ENCODE data around the gene SIK3.
"Not testable (repeated sequence)": the region's sequence is repeated elsewhere in the genome, so short reads cannot be mapped to it uniquely, and the experiment has no call there.

SIK3 gene

DNA sequence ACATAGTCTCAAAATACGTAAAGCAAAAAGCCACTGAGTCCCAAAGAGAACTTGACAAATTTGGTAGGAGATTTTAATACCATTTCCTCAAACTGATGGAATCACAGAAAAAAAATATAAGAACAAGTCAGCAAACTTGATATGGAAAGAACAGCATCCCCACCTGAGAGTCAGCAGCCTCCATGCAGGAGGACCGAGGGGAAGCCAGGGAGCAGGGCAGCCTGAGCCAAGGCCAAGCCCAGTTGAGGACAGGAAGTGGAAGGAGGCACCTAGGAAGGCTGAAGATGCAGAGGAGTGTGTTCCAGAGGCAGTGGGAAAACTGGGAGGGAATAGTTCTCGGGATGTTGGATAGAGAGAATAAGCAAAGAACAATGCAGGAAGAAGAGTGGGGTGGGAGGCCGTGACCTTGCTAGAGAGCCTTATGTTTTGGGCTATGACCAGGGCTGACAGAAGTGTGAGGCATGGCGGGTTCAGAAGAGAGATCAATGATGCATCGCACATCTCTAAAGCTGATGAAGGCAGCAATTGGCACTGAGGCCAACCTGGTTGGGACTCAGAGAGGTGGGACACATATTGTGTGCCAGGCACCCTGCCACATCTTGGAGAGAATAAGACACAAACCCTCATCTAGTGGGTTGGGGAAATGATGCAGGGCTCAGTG lies 290.5 kb downstream of the SIK3 start:
- TF ChIP-seq POLR2AphosphoS5 (IDR thresholded peaks at IDR 0.05; ENCODE audit: low read depth) (no peak), GABPA (IDR thresholded peaks at IDR 0.05; ENCODE audit: low read depth) (no peak), SPI1 (IDR thresholded peaks at IDR 0.05; ENCODE audit: borderline replicate concordance, low read depth) (no peak)
- TF ChIP-seq, protein P1, sequence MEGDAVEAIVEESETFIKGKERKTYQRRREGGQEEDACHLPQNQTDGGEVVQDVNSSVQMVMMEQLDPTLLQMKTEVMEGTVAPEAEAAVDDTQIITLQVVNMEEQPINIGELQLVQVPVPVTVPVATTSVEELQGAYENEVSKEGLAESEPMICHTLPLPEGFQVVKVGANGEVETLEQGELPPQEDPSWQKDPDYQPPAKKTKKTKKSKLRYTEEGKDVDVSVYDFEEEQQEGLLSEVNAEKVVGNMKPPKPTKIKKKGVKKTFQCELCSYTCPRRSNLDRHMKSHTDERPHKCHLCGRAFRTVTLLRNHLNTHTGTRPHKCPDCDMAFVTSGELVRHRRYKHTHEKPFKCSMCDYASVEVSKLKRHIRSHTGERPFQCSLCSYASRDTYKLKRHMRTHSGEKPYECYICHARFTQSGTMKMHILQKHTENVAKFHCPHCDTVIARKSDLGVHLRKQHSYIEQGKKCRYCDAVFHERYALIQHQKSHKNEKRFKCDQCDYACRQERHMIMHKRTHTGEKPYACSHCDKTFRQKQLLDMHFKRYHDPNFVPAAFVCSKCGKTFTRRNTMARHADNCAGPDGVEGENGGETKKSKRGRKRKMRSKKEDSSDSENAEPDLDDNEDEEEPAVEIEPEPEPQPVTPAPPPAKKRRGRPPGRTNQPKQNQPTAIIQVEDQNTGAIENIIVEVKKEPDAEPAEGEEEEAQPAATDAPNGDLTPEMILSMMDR (IDR thresholded peaks at IDR 0.05; ENCODE audit: insufficient read depth, low read length) = no peak
- TF ChIP-seq, protein P2, sequence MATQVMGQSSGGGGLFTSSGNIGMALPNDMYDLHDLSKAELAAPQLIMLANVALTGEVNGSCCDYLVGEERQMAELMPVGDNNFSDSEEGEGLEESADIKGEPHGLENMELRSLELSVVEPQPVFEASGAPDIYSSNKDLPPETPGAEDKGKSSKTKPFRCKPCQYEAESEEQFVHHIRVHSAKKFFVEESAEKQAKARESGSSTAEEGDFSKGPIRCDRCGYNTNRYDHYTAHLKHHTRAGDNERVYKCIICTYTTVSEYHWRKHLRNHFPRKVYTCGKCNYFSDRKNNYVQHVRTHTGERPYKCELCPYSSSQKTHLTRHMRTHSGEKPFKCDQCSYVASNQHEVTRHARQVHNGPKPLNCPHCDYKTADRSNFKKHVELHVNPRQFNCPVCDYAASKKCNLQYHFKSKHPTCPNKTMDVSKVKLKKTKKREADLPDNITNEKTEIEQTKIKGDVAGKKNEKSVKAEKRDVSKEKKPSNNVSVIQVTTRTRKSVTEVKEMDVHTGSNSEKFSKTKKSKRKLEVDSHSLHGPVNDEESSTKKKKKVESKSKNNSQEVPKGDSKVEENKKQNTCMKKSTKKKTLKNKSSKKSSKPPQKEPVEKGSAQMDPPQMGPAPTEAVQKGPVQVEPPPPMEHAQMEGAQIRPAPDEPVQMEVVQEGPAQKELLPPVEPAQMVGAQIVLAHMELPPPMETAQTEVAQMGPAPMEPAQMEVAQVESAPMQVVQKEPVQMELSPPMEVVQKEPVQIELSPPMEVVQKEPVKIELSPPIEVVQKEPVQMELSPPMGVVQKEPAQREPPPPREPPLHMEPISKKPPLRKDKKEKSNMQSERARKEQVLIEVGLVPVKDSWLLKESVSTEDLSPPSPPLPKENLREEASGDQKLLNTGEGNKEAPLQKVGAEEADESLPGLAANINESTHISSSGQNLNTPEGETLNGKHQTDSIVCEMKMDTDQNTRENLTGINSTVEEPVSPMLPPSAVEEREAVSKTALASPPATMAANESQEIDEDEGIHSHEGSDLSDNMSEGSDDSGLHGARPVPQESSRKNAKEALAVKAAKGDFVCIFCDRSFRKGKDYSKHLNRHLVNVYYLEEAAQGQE (IDR thresholded peaks at IDR 0.05; ENCODE audit: insufficient replicate concordance, low read depth) = no peak
- no peak for DNase-seq (ENCODE audit: low read depth in 1 of 2, low spot score in 1 of 2)
- Histone ChIP-seq H3K27me3 (ENCODE audit: insufficient read depth, poor library complexity, severe bottlenecking) (no peaks in the 10 kb centered on the region), H3K27ac (replicated peaks) (no peak overlapping the region), H3K4me3 (replicated peaks; ENCODE audit: insufficient read depth, low read length) (no peak overlapping the region)

DNA sequence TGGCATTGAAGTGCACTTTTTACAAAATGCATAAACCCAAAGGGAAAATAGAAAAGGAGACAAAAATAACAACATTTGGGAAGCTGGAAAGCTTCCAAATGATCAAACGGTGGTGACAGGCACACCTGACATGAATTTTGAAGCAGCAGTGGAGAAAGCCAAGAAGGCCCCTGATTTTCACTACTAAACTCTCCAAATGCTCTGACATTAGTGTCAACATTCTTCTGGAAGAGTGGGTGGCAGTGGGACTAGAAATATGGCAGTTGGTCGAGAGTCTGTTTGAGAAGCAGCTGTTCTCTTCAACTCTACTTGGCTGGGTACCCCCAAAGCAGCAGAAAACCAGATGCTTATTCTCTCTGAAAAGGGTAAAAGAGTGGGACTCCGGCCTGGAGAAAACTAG lies 294.2 kb downstream of the SIK3 start:
- no peak overlapping the region for H3K4me3 ChIP-seq (replicated peaks; ENCODE audit: insufficient read depth, low read length)
- H3K27me3 ChIP-seq (ENCODE audit: insufficient read depth, poor library complexity, severe bottlenecking) = no peaks in the 10 kb centered on the region
- H3K27ac ChIP-seq (replicated peaks) = no peak overlapping the region
- DNase-seq (ENCODE audit: low read depth in 1 of 2, low spot score in 1 of 2) = no peak
- TF ChIP-seq POLR2AphosphoS5 (IDR thresholded peaks at IDR 0.05; ENCODE audit: low read depth) (no peak), GABPA (IDR thresholded peaks at IDR 0.05; ENCODE audit: low read depth) (no peak), SPI1 (IDR thresholded peaks at IDR 0.05; ENCODE audit: borderline replicate concordance, low read depth) (no peak)
- TF ChIP-seq, protein P1 (IDR thresholded peaks at IDR 0.05; ENCODE audit: insufficient read depth, low read length) = no peak
- TF ChIP-seq, protein P2 (IDR thresholded peaks at IDR 0.05; ENCODE audit: insufficient replicate concordance, low read depth) = no peak

DNA sequence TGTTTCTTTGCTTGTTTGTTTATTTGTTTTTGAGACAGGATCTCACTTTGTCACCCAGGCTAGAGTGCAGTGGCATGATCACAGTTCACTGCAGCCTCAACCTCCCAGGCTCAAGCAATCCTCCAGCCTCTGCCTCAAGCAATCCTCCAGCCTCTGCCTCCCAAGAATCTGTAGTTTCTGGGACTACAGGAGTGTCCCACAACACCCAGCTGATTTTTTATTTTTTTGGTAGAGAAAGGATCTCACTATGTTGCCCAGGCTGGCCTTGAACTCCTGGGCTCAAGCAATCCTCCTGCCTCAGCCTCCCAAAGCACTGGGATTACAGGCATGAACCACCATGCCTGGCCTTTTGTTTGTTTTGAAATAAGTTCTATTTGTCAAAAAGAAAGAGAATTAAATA lies 296.6 kb downstream of the SIK3 start:
- H3K27ac ChIP-seq (replicated peaks); H3K27me3 ChIP-seq (ENCODE audit: insufficient read depth, poor library complexity, severe bottlenecking); H3K4me3 ChIP-seq (replicated peaks; ENCODE audit: insufficient read depth, low read length); DNase-seq (ENCODE audit: low read depth in 1 of 2, low spot score in 1 of 2): not testable (repeated sequence)

DNA sequence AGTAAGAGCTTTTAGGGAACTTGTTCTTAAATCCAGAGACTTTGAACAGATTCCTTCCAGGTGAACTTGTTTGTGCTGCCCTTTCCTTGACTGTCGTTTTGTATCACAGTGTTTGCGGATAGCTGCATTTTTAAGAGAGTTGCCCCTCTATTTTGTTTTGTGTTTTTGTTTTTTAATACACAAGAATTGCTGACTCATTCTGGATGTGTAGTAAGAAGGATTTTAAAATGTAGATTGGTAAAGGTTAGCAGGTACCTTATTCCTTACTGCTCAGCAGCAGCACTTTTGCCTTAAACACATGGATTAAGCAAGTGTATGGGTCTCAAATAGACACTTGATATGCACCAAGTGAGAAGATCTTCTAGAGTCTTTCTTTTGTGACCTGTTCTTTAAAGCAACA lies 297.6 kb downstream of the SIK3 start:
- no peaks in the 10 kb centered on the region for H3K27me3 ChIP-seq (ENCODE audit: insufficient read depth, poor library complexity, severe bottlenecking)
- no peak overlapping the region for H3K27ac ChIP-seq (replicated peaks)
- H3K4me3 ChIP-seq (replicated peaks; ENCODE audit: insufficient read depth, low read length) = no peak overlapping the region
- no peak for DNase-seq (ENCODE audit: low read depth in 1 of 2, low spot score in 1 of 2)
- TF ChIP-seq, protein P2 (IDR thresholded peaks at IDR 0.05; ENCODE audit: insufficient replicate concordance, low read depth) = no peak
- no peak for TF ChIP-seq SPI1 (IDR thresholded peaks at IDR 0.05; ENCODE audit: borderline replicate concordance, low read depth)
- TF ChIP-seq, protein P1 (IDR thresholded peaks at IDR 0.05; ENCODE audit: insufficient read depth, low read length) = no peak
- TF ChIP-seq GABPA (IDR thresholded peaks at IDR 0.05; ENCODE audit: low read depth) = no peak
- TF ChIP-seq POLR2AphosphoS5 (IDR thresholded peaks at IDR 0.05; ENCODE audit: low read depth) = no peak

All from HL-60 (cell line).